Stimulated activated CD8-positive, alpha-beta memory T cell treated with anti-CD3 and anti-CD28 coated beads, Interleukin-7, amount 100 ng/mL, for 24 hours (primary cell): ENCODE results near the gene A1CF.

Experiments used
- DNase-seq: peaks from one replicate; pipeline ENCODE4 v3.0.0-alpha.2; 2020; ENCODE audit warnings: low read depth

Gene A1CF

GRCh38 chr10:50862719-50863118 lies 22.7 kb downstream of the A1CF start:
- no peak for DNase-seq

DNA sequence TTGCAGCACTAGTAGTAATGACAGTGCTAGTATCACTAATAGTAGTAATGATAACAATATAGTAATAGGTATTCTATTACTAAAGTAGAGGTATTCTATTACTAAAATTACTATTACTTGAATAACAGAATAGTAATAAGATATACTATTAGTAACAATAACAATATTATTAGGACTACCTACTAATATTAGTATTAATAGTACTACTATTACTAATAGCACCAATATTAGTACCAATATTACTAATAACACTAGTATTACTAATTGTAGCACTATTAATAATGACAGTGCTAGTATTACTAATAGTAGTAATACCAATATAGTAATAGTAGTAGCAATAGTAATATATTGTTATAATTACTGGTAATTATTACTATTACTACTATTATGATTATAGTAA lies 24.1 kb downstream of the A1CF start:
- no peak for DNase-seq

DNA sequence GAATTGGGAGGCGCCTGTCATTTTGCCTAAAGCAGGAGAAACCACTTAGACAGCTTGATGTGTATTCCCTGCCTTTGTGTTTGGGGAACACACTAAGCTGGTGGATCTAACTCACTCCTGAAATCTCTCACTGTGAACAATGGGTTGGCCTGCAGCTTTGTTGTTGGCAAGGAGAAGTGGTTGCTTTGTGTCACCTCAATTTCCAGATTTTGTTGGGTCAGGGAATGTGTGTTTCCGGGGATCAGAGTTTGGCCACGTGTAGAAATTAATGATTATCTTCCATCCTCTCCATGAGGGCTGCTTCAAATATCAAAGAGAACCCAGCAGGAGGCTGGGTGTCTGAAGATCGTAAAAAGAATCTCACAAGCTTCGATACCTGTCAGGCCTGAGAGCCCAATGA lies 27.8 kb downstream of the A1CF start:
- no peak for DNase-seq

DNA sequence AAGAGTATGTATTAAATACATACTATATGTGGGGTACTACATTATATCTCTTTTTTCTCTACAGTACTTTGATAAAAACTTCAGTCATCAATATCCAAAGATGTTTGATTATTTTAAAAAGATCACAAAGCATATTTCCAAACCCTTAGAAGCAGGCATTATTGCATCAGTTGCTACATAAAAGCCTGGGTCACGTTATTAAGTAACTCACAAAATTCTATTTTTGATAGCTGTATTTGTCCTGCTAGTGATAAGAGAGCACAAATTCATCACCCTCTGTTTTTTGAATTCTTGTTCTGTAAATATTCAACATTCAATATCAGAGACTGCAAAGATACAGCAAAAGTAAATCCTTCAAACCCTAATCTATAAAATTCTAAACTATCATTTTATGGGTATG lies 30.0 kb downstream of the A1CF start:
- no peak for DNase-seq

DNA sequence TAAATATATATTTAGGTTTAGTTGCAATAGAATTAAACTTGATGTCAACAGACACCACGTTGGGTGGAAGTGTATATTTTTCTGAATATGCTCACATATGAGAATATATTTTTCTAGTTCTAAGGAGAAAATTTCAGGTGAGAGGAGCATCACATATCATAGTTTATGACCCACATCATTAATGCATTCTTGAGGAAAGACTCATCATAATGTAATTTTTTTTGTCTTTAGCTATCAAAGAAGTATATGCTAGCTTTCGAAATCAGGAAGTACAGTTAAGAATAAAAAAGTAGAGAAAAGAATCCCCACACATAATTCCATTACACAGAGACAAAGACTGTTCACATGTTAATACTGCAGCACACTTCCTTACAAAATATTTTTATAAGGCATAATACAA lies 30.4 kb downstream of the A1CF start:
- DNase-seq, result no peak

DNA sequence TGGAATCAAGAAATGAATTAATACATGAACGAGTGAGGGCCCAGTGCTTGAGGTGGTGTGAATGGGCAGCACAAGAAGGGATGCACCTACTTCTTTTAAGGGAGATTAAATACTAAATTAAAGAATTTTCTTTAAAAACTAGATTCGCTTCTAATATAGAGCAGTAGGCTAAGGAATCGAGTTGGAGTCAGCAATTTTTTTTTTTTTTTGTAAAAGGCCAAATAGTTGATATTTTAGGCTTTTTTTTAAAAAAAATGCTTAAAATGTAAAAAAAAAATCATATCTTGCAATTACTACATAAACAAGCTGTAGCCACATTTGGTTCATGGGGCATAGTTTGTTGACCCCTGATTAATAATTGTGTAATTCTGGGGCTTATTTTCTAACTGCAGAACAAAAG lies 31.9 kb downstream of the A1CF start:
- no peak for DNase-seq

GRCh38 chr10:50851884-50852671 lies 33.3 kb downstream of the A1CF start:
- no peak for DNase-seq

- DNase-seq, result no peak
Measured at GRCh38 chr10:50850578-50851230, 34.7 kb downstream of the A1CF start.

DNA sequence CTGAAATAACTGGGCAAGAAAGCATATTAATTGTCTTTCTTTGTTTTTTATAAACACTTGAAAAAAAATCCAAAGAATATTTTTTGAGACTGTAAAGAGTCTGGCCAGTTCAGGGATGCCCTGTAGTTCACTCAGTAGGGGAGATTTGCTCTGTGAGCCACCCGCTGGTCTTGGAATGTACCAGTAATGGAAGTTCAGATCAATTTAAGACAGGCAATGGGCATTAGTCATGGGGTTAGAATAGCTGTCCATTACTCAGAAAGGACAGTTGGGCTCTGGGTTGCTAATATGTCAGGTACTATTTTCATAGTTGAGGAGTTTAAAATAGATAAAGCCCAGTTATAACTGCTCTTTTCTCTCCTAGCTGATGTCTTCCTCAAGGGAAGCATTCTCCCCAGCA lies 38.7 kb downstream of the A1CF start:
- no peak for DNase-seq

DNA sequence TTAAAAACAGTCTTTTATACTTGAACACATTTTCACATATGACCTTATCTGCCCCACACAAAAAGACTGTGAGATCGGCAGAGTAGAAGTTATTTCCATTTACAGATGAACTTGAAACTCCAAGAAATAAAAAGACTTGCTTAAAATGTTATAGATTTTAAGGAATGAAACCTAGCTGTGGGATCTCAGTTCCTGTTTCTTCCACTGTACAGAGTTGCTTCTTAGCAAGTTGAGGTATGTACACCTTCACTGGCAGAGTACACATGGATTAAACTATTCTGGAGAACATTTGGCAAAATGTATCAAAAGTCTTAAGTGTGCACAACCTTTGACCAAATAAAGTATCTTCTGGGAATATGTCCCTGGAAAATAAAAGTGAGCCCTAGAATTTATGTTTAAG lies 48.3 kb downstream of the A1CF start:
- DNase-seq, result no peak

DNA sequence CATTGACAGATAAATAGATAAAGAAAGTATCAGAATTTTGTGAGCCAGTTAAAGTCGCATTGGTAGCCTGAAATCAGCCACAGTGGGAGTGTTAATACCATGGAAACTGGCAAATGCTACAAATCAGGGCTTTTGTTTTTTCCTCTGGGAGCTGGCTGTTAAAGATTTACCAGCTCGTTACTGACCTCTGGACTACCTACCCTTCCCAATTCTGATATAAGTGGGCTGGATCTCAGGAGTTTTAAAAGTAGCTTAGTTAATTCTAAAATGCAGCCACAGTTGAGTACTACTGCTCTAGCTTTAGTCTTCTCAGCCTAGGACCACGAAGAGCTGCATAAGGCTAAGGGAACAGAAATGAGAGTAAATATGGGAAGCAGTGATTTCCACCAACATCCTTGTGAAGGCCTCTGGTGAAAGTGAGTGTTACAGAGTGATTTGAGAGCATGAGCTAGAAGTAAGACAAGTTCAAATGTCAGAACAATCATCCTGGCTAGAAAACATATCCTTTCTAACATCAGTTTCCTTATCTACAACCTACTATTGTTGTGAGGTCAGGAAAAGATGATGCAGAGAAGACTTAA lies 53.2 kb downstream of the A1CF start:
- no peak for DNase-seq

GRCh38 chr10:50830066-50830465 lies 55.4 kb downstream of the A1CF start:
- DNase-seq, result no peak

DNA sequence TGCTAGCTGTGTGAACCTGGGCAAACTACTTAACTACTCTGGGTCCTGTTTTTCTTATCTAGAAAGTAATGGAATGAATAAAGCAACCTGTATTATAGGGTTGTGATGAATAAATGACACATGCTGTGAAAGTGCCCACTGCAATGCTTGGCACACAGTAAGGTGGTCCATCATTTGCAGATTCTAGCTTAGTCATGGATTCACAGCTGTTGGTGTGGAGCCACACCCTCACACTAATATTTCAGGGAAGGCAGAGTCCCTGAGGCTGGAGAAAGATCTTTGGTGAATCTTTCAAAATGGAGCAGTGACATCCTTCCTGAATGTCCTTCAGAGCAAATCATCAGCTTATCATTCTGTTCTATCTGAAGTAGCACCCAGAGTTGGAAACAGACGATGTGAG lies 60.6 kb downstream of the A1CF start:
- DNase-seq, result no peak

GRCh38 chr10:50823789-50824188 lies 61.6 kb downstream of the A1CF start:
- no peak for DNase-seq

GRCh38 chr10:50809596-50809995 lies 75.8 kb downstream of the A1CF start:
- no peak for DNase-seq

DNA sequence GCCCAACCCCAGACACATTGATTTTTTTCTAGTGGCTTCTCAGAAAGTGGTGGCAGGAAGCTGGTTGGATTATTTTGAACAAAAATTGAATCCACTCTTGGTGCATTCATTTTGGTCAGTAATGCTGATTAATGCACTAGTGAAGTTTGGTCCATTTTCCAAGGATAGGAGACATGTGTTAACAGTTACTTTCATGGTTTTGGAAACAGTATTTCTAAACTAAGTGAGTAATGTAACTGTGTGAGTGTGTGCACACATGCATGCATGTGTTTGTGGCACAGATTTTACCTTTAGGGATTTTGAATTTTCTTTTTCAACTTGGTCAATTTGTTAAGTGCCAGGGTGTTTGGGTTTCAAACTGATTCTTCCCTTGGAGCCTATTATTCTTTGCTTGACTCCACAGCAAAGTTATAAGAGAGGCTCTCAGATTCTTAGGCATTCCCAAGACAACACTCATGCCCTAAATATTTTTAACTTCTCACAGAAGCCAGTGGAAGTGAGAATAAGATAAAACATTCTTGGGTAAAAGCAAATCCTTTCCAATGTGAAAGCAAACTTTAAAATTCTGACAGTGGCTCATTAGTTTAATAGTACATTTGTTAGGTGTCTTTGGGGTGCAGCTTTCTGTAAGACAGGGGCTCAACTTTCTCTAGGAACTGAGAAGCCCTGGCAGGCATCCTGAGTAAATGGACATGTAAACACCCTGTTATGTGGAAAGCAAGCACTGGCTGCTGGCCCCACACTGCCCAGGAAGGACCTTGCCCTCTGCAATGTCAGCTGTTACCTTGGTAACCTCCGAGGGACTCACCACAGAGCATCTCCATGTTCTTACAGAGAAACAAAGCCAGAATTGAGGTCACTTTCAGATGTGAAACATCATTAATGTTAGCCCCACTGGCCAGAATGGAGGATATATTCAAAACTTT lies 77.3 kb downstream of the A1CF start:
- no peak for DNase-seq

GRCh38 chr10:50805981-50806622 lies 79.3 kb downstream of the A1CF start:
- no peak for DNase-seq

GRCh38 chr10:50799595-50799994 lies 85.8 kb downstream of the A1CF start:
- no peak for DNase-seq

GRCh38 chr10:50798297-50798696 lies 87.1 kb downstream of the A1CF start:
- DNase-seq, result no peak

- DNase-seq, result no peak
Measured at GRCh38 chr10:50796693-50797092, 88.7 kb downstream of the A1CF start.

DNA sequence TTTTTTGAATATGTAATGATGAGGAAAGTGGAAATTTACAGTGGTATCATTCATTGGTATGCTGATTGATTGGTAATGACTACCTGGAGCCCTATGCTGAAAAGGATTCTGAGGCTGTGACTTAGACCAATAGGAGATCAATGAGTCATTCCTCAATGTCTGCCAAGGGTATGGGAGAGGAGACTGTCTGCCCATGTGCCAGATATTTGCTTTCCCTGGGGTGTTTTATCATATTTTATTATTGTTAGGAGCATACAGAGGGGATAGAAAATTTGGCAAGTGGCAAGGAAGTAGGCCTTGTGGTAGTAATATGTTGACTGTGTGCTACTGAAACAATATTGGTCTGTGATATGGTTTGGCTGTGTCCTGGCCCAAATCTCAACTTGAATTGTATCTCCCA lies 90.9 kb downstream of the A1CF start:
- DNase-seq, result no peak
